ELR (cell line): ENCODE results near the gene MACF1.
"Not testable (repeated sequence)": the region's sequence is repeated elsewhere in the genome, so short reads cannot be mapped to it uniquely, and the experiment has no call there.

Source experiments
- DNase-seq: peaks from one replicate; pipeline ENCODE4 v3.0.0-alpha.2; 2015; ENCODE audit warnings: low read depth

Gene MACF1

DNA sequence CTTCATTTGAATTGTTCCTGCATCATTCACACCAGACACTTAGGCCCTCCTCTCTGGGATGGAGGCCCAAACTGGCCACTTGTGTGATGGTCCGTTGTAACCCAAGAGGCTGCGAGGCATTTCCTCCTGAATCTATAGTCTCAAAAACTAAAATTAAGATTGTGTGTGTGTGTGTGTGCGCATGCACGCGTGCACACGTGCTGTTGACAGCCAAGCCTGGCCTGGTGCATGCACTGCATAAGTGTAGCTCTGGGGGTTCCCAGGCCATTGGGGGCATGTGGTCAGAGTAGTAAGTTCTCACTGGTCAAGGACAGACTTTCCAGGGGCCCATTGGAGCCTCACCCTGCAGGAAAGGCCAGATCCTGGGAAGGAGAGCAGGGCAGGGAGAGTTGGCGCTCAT lies 313.4 kb downstream of the MACF1 start:
- not testable (repeated sequence) for DNase-seq

DNA sequence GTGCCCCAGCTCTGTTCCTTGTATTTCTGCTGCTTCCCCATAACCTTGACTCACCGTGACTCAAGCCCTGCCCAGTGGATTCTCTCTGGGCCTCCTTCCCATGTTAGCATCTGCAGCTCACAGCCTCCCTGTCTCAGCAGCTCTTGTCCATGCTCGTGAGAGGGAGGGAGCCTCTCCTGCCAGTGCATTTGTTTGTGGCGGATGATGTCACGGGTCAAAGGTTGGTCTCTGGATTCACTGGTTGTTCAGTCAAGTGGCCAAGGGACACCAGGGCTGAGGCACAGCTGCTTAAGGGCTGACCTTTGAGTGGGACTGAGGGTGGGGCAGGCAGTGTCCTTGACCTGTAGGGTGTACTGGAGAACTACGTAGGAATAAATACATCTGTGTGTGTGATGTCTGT lies 314.9 kb downstream of the MACF1 start:
- not testable (repeated sequence) for DNase-seq

DNA sequence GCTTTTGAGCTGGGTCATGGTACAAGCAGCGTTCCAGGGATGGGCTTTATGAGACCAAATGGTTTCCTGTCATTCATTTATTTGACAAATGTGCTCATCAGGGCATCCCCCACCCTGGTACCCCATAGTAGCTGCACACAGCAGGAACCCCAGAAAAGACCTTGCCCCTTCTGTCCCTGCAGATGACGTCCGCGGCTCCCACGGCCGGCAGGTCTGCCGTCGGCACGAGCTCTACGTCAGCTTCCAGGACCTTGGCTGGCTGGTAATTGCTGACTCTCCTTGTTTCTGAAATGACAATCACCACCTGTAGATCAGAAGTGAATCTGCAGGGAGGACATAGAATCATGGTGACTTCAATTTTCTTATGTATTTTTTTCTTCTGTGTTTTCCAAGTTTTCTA lies 317.7 kb downstream of the MACF1 start:
- not testable (repeated sequence) for DNase-seq

DNA sequence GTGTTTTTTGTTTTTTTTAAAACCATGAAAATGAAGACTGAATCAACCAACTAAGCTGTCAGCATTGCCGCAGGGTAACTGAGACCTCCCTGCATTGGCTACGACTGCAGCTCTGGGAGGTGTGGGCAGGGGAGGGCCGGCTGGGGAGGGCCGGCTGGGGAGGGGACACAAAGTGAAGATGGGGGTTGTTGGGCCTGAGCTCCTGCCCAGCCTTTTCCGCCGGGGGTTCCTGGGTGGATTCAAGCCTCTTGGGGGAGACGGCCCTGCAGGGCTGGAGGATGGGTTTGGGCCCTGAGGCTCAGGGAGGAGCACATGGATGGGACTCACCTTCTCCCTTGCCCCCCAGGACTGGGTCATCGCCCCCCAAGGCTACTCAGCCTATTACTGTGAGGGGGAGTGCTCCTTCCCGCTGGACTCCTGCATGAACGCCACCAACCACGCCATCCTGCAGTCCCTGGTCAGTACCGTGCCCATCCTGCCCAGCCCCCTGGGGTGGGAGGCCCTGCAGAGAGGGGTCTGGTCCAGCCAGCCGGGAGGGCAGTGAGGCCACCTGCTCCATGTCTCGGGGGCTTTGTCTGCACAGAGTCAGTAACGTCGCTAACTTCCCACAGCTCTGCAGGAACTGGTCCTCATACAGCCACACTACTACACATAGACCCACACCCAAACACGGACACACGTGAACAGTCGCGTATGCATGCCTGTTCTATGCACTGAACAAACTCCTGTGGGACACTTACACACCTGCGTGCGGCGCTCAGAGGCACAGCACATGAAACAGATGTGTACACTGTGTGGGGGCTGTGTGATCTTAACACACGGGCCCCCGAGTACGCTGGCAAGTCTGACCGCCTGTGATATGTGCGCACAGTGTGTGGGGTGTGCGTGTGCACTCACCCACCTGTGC lies 318.4 kb downstream of the MACF1 start:
- no peak for DNase-seq

GRCh38 chr1:39524171-39524570 lies 319.7 kb downstream of the MACF1 start:
- no peak for DNase-seq

DNA sequence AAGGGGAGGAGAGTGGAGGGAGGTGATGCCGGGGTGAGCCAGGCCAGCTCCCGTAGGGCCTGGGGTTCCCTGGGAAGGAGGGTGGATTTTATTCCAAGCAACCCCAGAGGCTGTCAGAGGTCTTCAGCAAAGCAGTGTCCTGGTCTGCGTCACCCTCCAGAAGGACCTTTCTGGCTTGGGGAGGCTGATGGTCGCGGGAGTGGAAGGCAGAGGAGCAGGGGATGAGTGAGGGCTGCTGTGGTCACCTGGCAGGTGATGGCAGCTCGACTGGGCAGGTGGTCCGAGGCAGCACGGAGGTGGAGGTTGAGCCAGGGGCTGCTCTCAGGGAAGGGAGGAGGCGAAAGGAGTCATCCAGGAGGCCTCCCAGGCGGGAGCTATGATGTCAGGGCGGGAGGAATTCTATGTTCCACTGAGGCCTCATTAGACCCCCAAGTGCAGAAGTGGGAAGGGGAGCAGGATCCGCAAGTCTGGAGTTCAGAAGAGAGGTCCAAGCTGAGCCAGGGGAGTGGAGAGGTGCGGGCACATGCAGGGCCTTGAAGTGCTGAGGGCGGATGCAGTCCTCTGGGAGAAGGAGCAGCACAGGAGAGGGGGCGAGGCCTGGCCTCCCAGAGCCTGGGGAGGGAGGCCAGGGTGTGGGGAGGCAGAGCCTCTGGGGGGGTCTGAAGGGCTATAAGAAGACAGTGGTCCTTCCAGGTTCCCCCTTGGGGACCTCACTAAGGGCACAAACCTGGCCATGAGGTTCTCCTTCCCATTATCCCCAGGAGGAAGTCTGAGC lies 320.3 kb downstream of the MACF1 start:
- no peak for DNase-seq

- no peak for DNase-seq
Measured at GRCh38 chr1:39525366-39526165, 321.1 kb downstream of the MACF1 start.

GRCh38 chr1:39526466-39527189 lies 322.1 kb downstream of the MACF1 start:
- no peak for DNase-seq

DNA sequence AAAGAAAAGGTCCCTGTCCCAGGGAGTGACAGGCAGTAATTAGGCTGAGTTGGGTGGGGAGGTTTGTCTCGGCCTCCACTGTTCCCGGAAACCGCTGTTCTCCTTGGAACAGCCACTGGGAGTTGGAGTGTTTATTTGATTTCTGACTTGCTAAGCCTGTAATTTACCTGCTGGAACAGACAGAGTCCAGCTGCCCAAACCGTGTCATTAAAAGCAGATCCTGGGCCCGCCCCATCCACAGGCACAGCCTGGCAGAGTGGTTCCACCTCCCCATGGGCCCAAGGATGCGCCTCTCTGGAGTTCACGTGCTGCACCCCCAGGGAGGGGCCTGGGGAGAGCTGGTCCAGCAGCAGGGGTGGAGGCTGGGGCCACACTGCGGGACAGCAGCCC lies 322.7 kb downstream of the MACF1 start:
- not testable (repeated sequence) for DNase-seq

DNA sequence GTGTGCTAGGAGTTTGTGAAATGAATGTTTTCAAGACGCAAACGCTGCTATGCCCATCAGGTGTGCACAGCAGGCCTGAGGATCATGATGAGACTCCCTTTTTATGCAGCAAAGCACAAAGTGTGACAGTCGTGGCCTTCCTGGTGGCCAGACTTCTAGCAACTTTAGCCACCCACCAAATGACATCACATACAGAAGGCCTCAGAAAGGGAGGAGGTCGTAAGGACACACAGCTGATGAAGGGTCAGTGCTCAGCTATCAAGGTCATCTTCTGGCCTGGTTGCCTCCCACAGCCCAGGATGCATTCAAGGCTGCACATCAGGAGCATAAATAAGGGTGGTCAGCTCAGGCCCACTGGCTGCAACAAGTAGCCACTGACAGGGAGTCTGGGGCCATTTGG lies 323.6 kb downstream of the MACF1 start:
- DNase-seq: no peak

- no peak for DNase-seq
Measured at GRCh38 chr1:39529901-39530535, 325.5 kb downstream of the MACF1 start.

- DNase-seq: no peak
Measured at GRCh38 chr1:39531526-39531925, 327.0 kb downstream of the MACF1 start.

- no peak for DNase-seq
Measured at GRCh38 chr1:39533442-39533841, 328.9 kb downstream of the MACF1 start.
